Measurements from ENCODE around the gene ACOD1.

ACOD1 gene

DNA sequence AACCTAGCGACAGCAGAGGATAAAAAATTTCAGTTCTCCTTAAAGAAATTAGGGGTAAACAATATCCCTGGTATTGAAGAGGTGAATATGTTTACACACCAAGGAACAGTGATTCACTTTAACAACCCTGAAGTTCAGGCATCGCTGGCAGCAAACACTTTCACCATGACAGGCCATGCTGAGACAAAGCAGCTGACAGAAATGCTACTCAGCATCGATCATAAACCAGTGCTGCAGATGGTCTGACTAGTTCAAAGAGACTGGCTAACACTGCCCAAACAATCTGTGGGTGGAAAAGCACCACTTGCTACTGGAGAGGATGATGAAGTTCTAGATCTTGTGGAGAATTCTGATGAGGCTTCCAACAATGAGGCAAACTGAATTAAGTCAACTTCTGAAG, 19.9 kb upstream of the ACOD1 start:
- no peaks in the 10 kb centered on the region for H4K20me1 ChIP-seq (ENCODE audit: control insufficient read depth, insufficient read depth, low read depth, low read length)
- no peaks in the 10 kb centered on the region for H3K9me3 ChIP-seq (ENCODE audit: control insufficient read depth, insufficient read depth, low read length)
- H3K27me3 ChIP-seq (ENCODE audit: control insufficient read depth, low read length), result no peaks in the 10 kb centered on the region
- TF ChIP-seq EZH2phosphoT487 (IDR thresholded peaks at IDR 0.05; ENCODE audit: borderline replicate concordance, low read length), result no peak
- TF ChIP-seq, protein P1, sequence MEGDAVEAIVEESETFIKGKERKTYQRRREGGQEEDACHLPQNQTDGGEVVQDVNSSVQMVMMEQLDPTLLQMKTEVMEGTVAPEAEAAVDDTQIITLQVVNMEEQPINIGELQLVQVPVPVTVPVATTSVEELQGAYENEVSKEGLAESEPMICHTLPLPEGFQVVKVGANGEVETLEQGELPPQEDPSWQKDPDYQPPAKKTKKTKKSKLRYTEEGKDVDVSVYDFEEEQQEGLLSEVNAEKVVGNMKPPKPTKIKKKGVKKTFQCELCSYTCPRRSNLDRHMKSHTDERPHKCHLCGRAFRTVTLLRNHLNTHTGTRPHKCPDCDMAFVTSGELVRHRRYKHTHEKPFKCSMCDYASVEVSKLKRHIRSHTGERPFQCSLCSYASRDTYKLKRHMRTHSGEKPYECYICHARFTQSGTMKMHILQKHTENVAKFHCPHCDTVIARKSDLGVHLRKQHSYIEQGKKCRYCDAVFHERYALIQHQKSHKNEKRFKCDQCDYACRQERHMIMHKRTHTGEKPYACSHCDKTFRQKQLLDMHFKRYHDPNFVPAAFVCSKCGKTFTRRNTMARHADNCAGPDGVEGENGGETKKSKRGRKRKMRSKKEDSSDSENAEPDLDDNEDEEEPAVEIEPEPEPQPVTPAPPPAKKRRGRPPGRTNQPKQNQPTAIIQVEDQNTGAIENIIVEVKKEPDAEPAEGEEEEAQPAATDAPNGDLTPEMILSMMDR (IDR thresholded peaks at IDR 0.05; ENCODE audit: low read depth, low read length, poor library complexity, severe bottlenecking), result no peak
- no peak overlapping the region for H3K27ac ChIP-seq (ENCODE audit: low read depth, low read length)
- H3K4me3 ChIP-seq (ENCODE audit: low read length), result no peak overlapping the region
- H3F3A ChIP-seq (ENCODE audit: control insufficient read depth, insufficient read depth), result no peaks in the 10 kb centered on the region
- H3K4me1 ChIP-seq (ENCODE audit: control insufficient read depth, low read length), result no peaks in the 10 kb centered on the region
- no peaks in the 10 kb centered on the region for H3K9me2 ChIP-seq (replicated peaks; ENCODE audit: control insufficient read depth, low read length)
- H3K4me2 ChIP-seq (ENCODE audit: low read length), result no peak overlapping the region
- no peaks in the 10 kb centered on the region for H3K79me2 ChIP-seq (ENCODE audit: control insufficient read depth, low read length)
- H3K36me3 ChIP-seq (ENCODE audit: control insufficient read depth, low read length), result no peaks in the 10 kb centered on the region

DNA sequence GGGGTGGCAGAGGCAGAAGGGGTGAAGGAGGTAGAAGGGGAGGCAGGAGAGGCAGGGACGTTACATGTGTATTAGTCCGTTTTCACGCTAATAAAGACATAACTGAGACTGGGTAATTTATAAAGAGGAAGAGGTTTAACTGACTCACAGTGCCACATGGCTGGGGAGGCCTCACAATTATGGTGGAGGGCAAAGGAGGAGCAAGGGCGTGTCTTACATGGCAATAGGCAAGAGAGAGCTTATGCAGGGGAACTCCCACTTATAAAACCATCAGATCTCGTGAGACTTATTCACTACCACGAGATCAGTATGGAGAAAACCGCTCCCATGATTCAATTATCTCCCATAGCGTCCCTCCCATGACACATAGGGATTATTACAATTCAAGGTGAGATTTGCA, 19.0 kb upstream of the ACOD1 start:
- Histone ChIP-seq H3K9me3 (ENCODE audit: control insufficient read depth, insufficient read depth, low read length) (no peaks in the 10 kb centered on the region), H3K4me2 (ENCODE audit: low read length) (no peak overlapping the region), H4K20me1 (ENCODE audit: control insufficient read depth, insufficient read depth, low read depth, low read length) (no peaks in the 10 kb centered on the region), H3K9me2 (replicated peaks; ENCODE audit: control insufficient read depth, low read length) (no peaks in the 10 kb centered on the region), H3F3A (ENCODE audit: control insufficient read depth, insufficient read depth) (no peaks in the 10 kb centered on the region), H3K4me3 (ENCODE audit: low read length) (no peak overlapping the region), H3K79me2 (ENCODE audit: control insufficient read depth, low read length) (no peaks in the 10 kb centered on the region), H3K27me3 (ENCODE audit: control insufficient read depth, low read length) (no peaks in the 10 kb centered on the region), H3K27ac (ENCODE audit: low read depth, low read length) (no peak overlapping the region), H3K36me3 (ENCODE audit: control insufficient read depth, low read length) (no peaks in the 10 kb centered on the region), H3K4me1 (ENCODE audit: control insufficient read depth, low read length) (no peaks in the 10 kb centered on the region)
- TF ChIP-seq, protein P1 (IDR thresholded peaks at IDR 0.05; ENCODE audit: low read depth, low read length, poor library complexity, severe bottlenecking), result no peak
- TF ChIP-seq EZH2phosphoT487 (IDR thresholded peaks at IDR 0.05; ENCODE audit: borderline replicate concordance, low read length), result no peak

DNA sequence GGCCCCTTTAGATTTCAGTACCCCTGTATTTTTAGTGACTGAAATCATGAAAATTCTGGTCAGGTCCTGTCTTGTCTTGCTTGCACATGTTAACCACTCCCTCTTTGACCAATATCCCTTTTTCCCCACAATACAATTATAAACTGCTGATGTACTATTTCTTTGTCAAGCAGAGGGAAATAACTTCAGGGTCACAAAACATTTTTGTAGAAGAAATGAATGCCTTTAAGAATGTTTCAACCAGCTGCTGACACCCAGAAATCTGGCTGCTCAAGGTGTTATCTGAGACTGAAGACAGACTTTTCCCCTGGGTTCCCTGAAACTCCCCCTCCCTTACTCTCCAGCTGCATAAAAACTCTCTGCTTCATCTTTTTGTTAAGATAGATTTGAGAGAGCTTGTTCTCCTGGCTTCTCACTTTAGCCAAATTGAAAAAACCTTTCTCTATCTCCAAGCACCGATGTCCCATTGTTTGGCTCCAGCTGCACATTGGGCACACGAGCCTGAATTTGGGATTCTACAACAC, 18.4 kb upstream of the ACOD1 start:
- Histone ChIP-seq H3K27ac (ENCODE audit: low read depth, low read length) (no peak overlapping the region), H3K9me2 (replicated peaks; ENCODE audit: control insufficient read depth, low read length) (no peaks in the 10 kb centered on the region), H4K20me1 (ENCODE audit: control insufficient read depth, insufficient read depth, low read depth, low read length) (no peaks in the 10 kb centered on the region)

More for the DNA sequence above, 18.4 kb upstream of the ACOD1 start:
- Histone ChIP-seq H3K4me2 (ENCODE audit: low read length) (no peak overlapping the region), H3K4me3 (ENCODE audit: low read length) (no peak overlapping the region), H3K9me3 (ENCODE audit: control insufficient read depth, insufficient read depth, low read length) (no peaks in the 10 kb centered on the region), H3K27me3 (ENCODE audit: control insufficient read depth, low read length) (no peaks in the 10 kb centered on the region), H3K79me2 (ENCODE audit: control insufficient read depth, low read length) (no peaks in the 10 kb centered on the region), H3F3A (ENCODE audit: control insufficient read depth, insufficient read depth) (no peaks in the 10 kb centered on the region), H3K4me1 (ENCODE audit: control insufficient read depth, low read length) (no peaks in the 10 kb centered on the region), H3K36me3 (ENCODE audit: control insufficient read depth, low read length) (no peaks in the 10 kb centered on the region)
- TF ChIP-seq, protein P1 (IDR thresholded peaks at IDR 0.05; ENCODE audit: low read depth, low read length, poor library complexity, severe bottlenecking), result no peak
- TF ChIP-seq EZH2phosphoT487 (IDR thresholded peaks at IDR 0.05; ENCODE audit: borderline replicate concordance, low read length), result no peak
